GM19452 (cell line): ENCODE results near the gene SLC2A4.
A peak's percentile ranks its signal among the peaks of the same experiment; 100 is the strongest.

Source experiments
- ATAC-seq: cut with Tn5 transposase; IDR thresholded peaks from one replicate; pipeline ENCODE4 v1.9.1; 2021; ENCODE audit not compliant: unreplicated experiment

Gene SLC2A4

GRCh38 chr17:7246779-7247178, 34.7 kb upstream of the SLC2A4 start:
- ATAC-seq = no peak

GRCh38 chr17:7248796-7249195, 32.7 kb upstream of the SLC2A4 start:
- no peak for ATAC-seq

GRCh38 chr17:7249214-7249613, 32.3 kb upstream of the SLC2A4 start:
- ATAC-seq = no peak

GRCh38 chr17:7249830-7250229, 31.7 kb upstream of the SLC2A4 start:
- no peak for ATAC-seq

- no peak for ATAC-seq
Observed at GRCh38 chr17:7250695-7251627, 30.6 kb upstream of the SLC2A4 start.

GRCh38 chr17:7251661-7252175, 29.8 kb upstream of the SLC2A4 start, which contains the start of gene CTDNEP1:
Gene CTDNEP1, minus strand, starts transcription at chr17:7251734. Its CDS starts 438 bp downstream, at chr17:7251296.
- peak; percentile 80 for ATAC-seq

- peak; percentile 44 for ATAC-seq
Observed at GRCh38 chr17:7252176-7253043, 29.1 kb upstream of the SLC2A4 start, which contains the start of gene ELP5. Gene ELP5, plus strand, starts transcription at chr17:7252215. Its CDS starts 336 bp downstream, at chr17:7252551.

GRCh38 chr17:7253082-7253481, 28.4 kb upstream of the SLC2A4 start:
- no peak for ATAC-seq

GRCh38 chr17:7254511-7254910, 27.0 kb upstream of the SLC2A4 start:
- no peak for ATAC-seq

- ATAC-seq = no peak
Observed at GRCh38 chr17:7256766-7257456, 24.6 kb upstream of the SLC2A4 start.

- ATAC-seq = no peak
Observed at GRCh38 chr17:7258731-7259554, 22.6 kb upstream of the SLC2A4 start.

- no peak for ATAC-seq
Observed at GRCh38 chr17:7259555-7259889, 22.0 kb upstream of the SLC2A4 start.

GRCh38 chr17:7260151-7260550, 21.4 kb upstream of the SLC2A4 start:
- no peak for ATAC-seq

- ATAC-seq = no peak
Observed at GRCh38 chr17:7260651-7261378, 20.7 kb upstream of the SLC2A4 start.

- ATAC-seq = no peak
Observed at GRCh38 chr17:7261379-7262191, 19.9 kb upstream of the SLC2A4 start.

- no peak for ATAC-seq
Observed at GRCh38 chr17:7262192-7262934, 19.2 kb upstream of the SLC2A4 start, which contains the start of gene CLDN7. Gene CLDN7, minus strand, starts transcription at chr17:7262478. Its CDS starts 435 bp downstream, at chr17:7262043.

- no peak for ATAC-seq
Observed at GRCh38 chr17:7262935-7263800, 18.4 kb upstream of the SLC2A4 start.
